Measurements from ENCODE around the gene LMAN2.
"Not testable (repeated sequence)": the region's sequence is repeated elsewhere in the genome, so short reads cannot be mapped to it uniquely, and the experiment has no call there.

Gene LMAN2

DNA sequence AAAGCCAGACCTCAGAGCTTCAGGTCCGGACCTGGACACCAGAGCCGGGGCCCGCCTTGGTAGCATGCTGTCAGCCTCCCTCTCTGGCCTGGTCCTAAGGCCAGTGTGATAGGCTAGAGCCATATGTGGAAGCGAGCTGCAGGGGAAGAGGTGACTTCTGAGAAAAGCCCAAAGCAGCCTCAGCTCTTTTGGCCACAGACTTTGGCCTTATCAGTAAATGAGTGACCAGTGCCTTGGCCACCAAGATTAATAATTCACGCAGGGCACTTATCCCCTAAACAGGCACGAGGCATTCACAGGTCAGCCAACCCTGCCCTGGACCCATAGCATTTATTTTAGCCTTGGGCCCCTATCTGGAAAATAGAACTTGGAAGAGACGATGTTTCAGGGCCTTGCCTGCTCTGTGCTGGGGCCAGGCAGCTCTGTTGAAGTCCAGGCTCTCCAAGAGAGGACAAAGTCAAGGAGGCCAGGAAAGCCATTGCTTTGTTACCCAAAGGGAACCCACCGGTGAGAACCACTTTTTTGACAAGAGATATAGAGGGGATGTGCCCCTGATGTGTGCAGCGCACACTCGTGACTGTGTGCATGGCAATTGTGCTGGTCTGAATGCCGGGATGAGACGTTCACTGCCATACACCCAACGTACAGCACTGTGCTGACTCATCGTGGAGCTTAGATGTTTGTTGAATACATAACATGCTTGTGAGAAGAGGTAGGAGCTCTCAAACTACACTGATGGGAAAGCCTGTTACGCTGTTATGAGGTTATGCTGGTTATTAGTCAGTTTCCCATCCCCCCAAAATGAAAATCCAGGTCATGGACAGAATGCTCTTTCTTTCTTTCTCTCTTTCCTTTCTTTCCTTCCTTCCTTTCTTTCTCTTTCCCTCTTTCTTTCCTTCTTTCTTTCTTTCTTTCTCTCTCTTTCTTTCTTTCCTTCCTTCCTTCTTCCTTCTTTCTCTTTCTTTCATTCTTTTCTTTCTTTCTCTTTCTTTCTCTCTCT is 27.7 kb upstream of the LMAN2 start:
- DNase-seq, result peak; percentile 78

- no peak for DNase-seq
These were observed 26.6 kb upstream of the LMAN2 start for GRCh38 chr5:177377851-177378776.

GRCh38 chr5:177376107-177376506 is 24.6 kb upstream of the LMAN2 start:
- no peak for DNase-seq

DNA sequence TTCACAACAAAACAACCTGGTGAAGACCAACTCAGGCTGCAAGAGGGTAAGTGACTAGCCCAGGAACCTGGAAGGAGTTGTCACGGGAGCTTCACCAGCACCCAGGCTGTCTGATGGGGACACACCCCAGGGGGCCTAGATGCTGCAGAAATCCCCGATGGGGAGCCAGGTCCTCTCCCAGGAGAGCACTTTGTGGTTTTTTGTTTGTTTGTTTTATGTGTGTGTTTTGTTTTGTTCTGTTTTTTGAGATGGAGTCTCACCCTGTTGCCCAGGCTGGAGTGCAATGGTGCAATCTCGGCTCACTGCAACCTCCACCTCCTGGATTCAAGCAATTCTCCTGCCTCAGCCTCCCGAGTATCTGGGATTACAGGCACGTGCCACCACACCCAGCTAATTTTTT is 24.0 kb upstream of the LMAN2 start:
- not testable (repeated sequence) for DNase-seq

GRCh38 chr5:177374211-177374610 is 22.7 kb upstream of the LMAN2 start:
- no peak for DNase-seq

DNA sequence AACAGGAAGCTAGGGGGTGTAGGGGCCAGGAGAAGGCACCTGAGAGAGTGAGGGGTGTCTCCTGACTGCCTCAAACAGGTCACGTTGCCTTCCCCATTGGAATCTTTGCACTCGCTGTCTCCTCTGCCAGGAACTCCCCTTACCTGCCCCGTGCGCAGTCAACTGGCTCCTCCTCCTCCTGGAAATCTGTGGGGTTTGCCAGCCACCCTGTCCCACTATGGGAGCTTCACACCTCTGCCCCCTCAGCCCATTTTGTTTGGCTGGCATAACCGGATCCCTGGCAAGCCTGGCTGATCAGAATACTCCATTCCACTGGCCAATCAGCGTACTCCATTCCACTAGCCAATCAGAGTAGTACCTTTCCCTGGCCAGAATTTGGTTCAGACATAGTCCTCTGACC is 22.3 kb upstream of the LMAN2 start:
- DNase-seq, result no peak

DNA sequence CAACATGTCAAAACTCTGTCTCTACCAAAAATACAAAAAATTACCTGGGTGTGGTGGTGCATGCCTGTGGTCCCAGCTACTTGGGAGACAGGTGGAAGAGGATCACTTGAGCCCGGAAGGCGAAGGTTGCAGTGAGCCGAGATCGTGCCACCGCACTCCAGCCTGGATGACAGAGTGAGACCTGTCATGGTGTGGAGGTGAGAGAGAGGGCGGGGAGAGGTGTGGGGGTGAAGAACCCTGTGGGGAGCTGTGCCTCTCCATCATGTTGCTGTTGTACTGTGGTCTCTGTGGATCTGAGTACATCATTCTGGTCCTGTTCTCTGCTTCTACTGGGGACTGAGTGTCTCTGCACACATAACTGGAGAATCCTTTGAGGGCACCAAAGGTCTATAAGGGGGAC is 21.4 kb upstream of the LMAN2 start:
- no peak for DNase-seq

GRCh38 chr5:177372034-177372896 is 20.8 kb upstream of the LMAN2 start:
- no peak for DNase-seq

GRCh38 chr5:177371120-177372033 is 19.9 kb upstream of the LMAN2 start:
- DNase-seq, result no peak

DNA sequence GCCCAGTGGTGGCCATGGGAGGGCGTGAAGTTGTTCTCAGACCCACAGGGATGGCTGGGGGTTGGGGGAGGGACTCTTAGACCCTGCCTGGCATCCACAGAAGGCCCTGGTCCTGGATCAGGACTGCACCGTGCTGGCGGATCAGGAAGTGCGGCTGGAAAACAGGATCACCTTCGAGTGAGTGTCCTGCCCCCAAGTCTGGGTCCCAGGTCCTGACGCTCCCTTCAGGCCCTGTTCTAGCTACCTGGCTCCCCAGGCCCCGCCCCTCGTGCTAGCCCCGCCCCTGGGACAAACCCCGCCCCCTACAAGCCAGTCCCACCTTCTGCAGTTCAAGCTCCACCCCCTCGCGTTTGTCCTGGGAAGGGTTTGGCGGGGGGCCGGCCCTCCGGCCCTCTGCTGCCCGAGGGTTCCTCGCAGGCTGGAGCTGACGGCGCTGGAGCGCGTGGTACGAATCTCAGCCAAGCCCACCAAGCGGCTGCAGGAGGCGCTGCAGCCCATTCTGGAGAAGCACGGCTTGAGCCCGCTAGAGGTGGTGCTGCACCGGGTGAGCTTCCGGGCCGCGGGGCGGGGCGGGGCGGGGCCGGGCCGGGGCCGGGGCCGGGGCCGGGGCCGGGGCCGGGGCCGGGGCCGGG is 19.1 kb upstream of the LMAN2 start:
- DNase-seq, result peak; percentile 86

DNA sequence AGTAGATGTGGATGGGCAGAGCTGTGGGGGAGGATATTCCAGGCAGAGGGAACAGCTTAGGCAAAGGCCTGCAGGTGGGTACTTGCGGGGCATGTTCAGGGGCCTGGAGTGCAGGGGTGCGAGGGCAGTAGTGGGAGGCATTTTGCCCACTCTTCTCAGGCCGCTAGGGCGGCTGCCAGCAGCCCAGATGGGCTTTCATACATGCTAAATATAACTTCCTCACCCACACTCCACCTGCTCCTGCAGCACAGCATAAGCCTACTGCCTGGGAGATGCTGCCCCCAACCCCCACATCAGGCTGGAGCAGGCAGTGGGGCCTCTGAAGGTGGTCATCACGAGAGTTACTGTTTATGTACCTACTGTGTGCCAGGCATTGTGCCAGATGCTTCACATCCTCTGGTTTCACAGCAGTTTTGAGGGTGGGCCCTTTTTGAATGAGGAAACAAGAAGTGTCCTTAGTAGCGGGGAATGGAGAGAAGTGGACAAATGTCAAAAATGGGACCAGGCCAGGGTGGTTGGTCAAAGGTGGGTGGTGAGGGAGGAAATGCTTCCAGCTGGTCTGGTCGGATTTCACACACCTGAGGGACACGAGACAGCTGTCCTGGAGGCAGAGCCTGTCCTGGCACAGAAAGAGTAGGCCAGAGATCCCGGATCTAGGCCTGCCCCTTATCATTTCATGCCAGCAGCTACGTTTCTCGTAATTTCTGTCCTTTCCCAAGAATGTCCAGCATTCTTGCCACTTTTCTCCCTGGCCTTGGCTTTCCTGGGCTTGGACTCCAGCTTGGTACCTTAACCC is 18.4 kb upstream of the LMAN2 start:
- DNase-seq, result peak; percentile 27

DNA sequence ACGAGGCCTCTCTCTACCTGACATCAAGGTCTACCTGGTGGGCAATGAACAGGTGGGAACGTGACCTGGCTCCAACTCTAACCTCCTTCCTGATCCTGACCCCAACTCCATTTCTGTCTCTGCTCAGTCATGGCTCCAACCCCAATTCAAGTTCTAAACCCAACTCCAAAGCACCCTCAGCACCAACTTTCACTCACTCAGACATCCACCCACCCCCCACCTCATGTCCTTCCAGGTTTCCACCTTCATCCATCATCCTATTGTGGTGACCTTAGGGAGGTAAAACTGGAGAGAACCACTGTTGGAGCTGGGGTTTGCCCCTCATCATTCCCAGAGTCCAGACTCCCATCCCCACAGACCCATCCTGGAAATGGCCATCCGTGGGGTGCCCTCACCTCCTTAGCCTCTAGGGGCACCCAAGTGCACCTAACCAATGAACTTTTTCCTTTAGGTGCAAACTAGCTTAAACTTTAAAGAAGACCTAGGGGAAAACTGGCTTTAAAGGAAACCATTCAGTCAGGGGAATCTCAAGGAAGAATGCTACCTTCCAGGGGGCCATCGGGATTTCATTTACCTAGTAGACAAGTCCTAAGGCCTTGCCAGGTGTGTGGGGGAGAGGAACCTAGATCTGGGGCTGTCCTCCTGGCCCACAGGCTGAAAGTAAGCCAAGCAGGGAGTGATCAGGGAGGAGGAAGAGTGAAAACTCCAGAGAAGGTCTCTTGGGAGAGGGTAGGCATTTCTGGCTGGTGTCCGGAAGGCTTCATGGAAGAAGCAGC is 17.6 kb upstream of the LMAN2 start:
- DNase-seq, result peak; percentile 60

DNA sequence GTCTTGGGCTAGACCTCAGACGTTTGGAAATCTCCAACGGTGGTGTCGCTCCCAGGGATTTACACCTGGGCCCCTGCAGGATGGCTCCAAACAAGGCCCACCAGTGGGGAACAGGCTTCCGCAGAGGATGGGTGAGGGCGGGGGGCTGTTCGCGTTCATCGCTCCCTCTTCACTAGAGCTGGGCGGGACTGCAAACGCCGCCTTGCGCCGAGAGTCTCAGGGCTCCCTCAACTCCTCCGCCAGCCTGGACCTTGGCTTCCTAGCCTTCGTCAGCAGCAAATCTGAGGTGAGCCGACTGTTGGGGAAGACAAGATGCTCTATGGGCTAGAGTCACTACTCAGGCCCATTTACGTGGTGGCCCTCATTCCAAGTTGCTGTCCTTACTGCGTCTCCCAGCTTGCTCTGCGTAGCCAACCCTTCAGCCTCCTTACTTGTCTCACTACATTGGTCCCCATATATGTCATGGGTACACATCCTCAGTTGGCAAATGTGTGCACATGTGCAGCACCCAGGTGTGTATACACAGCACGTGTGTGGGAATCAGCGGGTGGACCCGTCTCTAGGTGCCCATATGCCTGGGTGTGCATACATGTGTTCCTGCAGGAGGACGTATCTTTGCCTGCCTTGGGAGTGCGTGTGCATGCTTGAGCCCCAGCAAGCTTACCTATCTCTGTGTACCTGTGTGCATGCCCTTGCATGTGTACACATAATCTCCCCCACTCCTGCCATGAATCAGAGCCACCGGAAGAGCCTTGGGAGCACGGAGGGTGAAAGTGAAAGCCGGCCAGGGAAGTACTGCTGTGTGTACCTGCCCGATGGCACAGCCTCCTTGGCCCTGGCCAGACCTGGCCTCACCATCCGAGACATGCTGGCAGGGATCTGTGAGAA is 16.8 kb upstream of the LMAN2 start:
- no peak for DNase-seq

- no peak for DNase-seq
These were observed 15.9 kb upstream of the LMAN2 start for GRCh38 chr5:177367323-177367848.

- DNase-seq, result peak; percentile 69
These were observed 15.3 kb upstream of the LMAN2 start for GRCh38 chr5:177366528-177367322.

DNA sequence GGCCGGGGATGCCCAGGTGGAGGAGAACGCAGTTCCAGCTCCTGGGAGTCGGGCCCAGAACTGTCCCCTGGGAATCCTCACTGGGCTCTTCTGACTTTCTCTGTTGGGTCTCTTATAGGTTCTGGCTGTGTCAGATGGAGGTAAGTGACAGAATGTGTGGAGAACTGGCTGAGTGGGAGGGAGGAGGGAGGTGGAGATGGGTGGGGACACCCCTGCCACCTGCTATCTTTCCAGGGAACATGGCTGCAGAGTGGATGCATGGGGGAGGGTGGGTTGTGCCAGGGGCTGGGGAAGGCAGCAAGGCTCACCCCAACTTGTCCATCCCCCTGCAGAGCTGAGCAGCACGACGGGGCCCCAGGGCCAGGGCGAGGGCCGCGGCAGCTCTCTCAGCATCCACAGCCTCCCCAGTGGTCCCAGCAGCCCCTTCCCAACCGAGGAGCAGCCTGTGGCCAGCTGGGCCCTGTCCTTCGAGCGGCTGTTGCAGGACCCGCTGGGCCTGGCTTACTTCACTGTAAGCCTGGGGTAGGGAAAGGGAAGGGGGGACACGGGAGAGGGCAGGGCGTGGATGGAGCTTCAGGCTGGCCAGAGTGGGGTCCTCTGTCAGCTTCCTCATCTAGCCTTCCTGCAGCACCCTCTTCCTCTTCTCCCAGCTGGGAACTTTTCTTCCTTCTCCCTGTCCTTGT is 14.5 kb upstream of the LMAN2 start:
- no peak for DNase-seq

All from hematopoietic multipotent progenitor cell treated with erythropoietin and hydrocortisone succinate and interleukin-3 and kit ligand, for 8 days (in vitro differentiated cells).